ENCODE data around the gene ZNF140.

DNA sequence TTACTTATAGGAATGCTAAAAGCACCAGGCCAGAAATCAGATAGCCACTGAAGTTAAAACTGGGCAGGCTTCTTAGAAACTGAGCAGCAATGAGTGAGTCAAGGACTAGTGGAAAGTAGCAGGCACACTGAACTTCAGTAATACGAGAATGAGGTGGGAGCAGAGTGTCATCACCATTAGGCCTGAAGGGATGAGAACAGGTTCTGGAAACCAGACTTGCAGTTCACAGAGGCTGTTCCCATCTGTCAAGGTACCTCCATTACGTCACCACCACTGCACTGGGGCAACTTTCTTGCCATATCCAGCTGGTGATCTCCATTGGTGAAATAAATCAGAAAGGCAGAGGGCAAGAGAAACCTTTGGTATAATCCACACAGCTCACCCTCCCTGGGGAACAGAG is 65.3 kb downstream of the ZNF140 start:
- TF ChIP-seq, protein P1, sequence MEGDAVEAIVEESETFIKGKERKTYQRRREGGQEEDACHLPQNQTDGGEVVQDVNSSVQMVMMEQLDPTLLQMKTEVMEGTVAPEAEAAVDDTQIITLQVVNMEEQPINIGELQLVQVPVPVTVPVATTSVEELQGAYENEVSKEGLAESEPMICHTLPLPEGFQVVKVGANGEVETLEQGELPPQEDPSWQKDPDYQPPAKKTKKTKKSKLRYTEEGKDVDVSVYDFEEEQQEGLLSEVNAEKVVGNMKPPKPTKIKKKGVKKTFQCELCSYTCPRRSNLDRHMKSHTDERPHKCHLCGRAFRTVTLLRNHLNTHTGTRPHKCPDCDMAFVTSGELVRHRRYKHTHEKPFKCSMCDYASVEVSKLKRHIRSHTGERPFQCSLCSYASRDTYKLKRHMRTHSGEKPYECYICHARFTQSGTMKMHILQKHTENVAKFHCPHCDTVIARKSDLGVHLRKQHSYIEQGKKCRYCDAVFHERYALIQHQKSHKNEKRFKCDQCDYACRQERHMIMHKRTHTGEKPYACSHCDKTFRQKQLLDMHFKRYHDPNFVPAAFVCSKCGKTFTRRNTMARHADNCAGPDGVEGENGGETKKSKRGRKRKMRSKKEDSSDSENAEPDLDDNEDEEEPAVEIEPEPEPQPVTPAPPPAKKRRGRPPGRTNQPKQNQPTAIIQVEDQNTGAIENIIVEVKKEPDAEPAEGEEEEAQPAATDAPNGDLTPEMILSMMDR (conservative IDR thresholded peaks at IDR 0.05 in 1 of 2, IDR thresholded peaks at IDR 0.05 in 1 of 2; ENCODE audit: extremely low read depth in 1 of 2, insufficient read depth in 1 of 2, low read depth in 1 of 2, low read length in 2 of 2): no peak
- TF ChIP-seq EZH2 (IDR thresholded peaks at IDR 0.05; ENCODE audit: borderline replicate concordance, low read length): no peak
